ENCODE data around the gene TOMM20.

- no peak for TF ChIP-seq CTCF (IDR thresholded peaks at IDR 0.05; ENCODE audit: low read depth, low read length)
- TF ChIP-seq EZH2phosphoT487 (IDR thresholded peaks at IDR 0.05; ENCODE audit: low read depth): no peak
Observed at GRCh38 chr1:235106457-235106856, 22.2 kb downstream of the TOMM20 start.

Measured in OCI-LY3 (cell line).